ENCODE measurements around the gene BDH1. TPM values are rescaled to one million over a fixed set of nuclear protein-coding genes. Genes with fewer than 3 reads are reported as not detected.

Gene BDH1
- total and polyA plus RNA-seq, 5 experiments from 2014 or later, result 19.1 to 79.0 (median 30.9) TPM

DNA sequence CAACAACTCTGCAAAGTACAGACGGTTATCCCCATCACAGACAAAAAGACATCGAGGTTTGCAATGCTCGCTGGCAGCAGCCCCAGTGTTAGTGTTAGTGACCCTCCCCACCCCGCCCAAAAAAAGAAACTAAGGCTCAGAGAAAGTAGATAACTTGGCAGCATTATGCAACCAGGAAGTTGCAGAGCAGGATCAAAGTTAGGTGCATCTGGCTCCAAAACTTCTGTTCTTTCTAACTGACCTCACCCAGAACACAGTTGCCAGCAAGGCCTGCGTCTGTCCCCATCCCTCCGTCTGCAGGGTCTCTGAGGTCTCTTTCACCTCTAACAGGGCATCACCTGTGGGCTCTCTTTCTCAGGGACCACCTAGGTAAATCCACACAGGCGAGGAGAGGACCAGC is 51.5 kb downstream of the BDH1 start:
- POLR2A ChIA-PET, result no interaction called here
- no peak overlapping the region for H3K4me3 Mint-ChIP-seq
- H3K9me3 Mint-ChIP-seq, result no peaks in the 10 kb centered on the region
- no peak for ATAC-seq
- no peaks in the 10 kb centered on the region for H3K36me3 Mint-ChIP-seq
- no peak overlapping the region for H3K27ac Mint-ChIP-seq
- H3K4me1 Mint-ChIP-seq, result peaks cover 0 to 2% (median 0%) of the 10 kb centered on the region in 4 donors
- H3K27me3 Mint-ChIP-seq, result peaks cover 0 to 2% (median 0%) of the 10 kb centered on the region in 5 donors
- no peak for DNase-seq

DNA sequence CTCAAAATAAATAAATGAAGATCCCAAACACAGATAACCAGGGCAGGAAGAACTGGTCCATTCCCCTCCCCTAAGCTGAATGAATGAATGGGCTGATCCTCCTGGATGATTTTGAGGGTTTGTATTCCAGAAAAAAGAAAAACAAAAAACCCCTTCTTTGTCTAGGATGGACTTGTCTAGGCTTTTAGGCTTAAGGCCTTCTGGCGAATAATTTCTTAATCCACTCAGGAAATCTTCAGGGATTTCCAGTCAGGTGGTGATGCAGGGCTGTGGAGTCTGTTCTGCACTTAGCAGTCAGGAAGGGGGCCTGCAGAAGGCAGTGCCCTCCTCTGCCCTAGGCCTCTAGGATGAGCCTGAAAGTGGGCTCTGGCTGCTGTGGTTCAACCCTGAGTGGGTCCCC is 52.1 kb downstream of the BDH1 start:
- POLR2A ChIA-PET, result no interaction called here
- Mint-ChIP-seq H3K9me3 (no peaks in the 10 kb centered on the region), H3K27ac (no peak overlapping the region), H3K27me3 (peaks cover 0 to 2% (median 0%) of the 10 kb centered on the region in 5 donors), H3K4me1 (peaks cover 0 to 2% (median 0%) of the 10 kb centered on the region in 4 donors), H3K4me3 (no peak overlapping the region), H3K36me3 (no peaks in the 10 kb centered on the region)
- ATAC-seq (no peak), DNase-seq (no peak)

DNA sequence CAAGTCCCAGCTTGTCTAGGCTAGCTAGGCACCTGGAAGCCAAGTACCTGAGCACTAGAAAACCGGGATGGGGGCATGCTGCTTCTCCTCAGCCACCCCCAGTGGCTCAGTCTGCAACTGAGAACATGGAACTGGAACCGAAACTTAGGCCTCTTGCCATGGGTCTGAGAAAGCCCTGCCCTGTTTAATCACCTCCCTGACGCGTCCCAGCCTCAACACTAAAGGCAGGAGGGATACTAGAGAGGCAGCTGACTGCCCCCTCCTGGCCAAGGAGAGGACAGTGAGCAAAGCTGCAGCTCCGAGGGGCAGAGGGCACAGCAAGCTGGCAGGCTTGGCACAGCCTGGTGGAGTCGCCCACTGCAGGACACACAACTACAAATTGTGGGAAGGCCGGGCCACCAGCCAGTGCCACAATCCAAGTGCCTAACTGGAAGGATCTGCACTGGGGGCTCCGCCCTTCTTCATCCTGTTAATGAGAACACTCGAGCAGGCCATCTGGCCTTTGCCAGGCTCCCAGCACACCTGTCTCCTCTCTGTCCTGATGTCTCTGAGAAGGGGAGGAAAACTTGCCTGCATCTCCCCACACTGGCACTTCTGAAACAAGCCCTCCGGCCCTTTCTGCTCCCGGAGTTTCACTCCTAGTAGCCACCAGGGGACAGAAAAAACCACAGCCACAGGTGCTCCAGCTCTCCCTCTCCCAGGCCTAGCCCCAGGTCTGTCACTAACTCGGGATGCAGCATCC is 53.7 kb downstream of the BDH1 start:
- Mint-ChIP-seq H3K4me1 (no peaks in the 10 kb centered on the region), H3K27me3 (peaks cover 0 to 6% (median 0%) of the 10 kb centered on the region in 5 donors), H3K4me3 (no peak overlapping the region), H3K9me3 (peaks cover 0 to 5% (median 0%) of the 10 kb centered on the region in 9 donors), H3K27ac (peak overlapping the region in 1 of 10 donors; percentile 62), H3K36me3 (no peaks in the 10 kb centered on the region)
- ATAC-seq (no peak), DNase-seq (peak in 3 of 10 donors; percentile 11 to 36 (median 35))
- POLR2A ChIA-PET, result no interaction called here

DNA sequence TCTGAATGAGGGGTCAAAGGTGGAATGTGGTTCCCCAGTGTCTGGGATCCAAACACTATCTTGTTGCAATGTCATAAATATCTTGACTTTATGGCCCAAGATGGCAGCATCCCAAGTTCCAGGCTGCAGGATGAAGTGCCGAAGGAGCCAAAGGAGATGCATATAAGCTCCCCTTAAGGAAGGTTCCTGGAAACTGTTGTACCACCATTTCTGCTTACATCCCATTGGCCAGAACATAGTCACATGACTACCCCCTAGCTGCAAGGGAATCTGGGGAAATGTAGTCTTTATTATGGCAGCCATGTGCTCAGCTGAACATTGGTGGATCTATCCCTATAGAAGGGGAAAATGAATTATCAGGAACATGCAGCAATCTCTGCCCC is 54.3 kb downstream of the BDH1 start:
- Mint-ChIP-seq H3K4me3 (no peak overlapping the region), H3K27me3 (peaks cover 0 to 12% (median 0%) of the 10 kb centered on the region in 5 donors), H3K4me1 (no peaks in the 10 kb centered on the region), H3K9me3 (peaks cover 0 to 5% (median 0%) of the 10 kb centered on the region in 9 donors), H3K27ac (no peak overlapping the region), H3K36me3 (no peaks in the 10 kb centered on the region)
- ATAC-seq (no peak), DNase-seq (no peak)
- POLR2A ChIA-PET, result no interaction called here

DNA sequence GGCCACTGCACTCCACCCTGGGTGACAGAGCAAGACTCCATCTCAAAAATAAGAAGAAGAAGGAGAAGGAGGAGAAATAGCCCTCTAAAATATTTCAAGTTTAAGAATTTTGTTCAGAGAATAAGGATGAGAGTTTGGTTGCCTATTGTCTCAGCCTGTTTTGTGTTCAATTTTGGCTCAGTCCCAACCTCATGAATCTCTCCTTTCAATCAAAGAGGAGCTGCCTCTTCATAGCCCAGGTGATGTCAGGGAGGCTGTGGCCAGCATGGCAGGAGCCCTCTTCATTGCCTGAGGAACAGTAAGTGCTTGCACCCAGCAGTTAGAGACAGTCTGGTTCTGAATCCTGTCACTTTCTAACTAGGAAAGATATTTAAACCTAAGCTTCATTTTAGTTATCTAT is 55.0 kb downstream of the BDH1 start:
- peaks cover 0 to 13% (median 0%) of the 10 kb centered on the region in 5 donors for H3K27me3 Mint-ChIP-seq
- no peak for DNase-seq
- peaks cover 0 to 5% (median 0%) of the 10 kb centered on the region in 9 donors for H3K9me3 Mint-ChIP-seq
- no peak for ATAC-seq
- H3K4me1 Mint-ChIP-seq, result no peaks in the 10 kb centered on the region
- no peak overlapping the region for H3K4me3 Mint-ChIP-seq
- H3K36me3 Mint-ChIP-seq, result no peaks in the 10 kb centered on the region
- POLR2A ChIA-PET, result no interaction called here
- no peak overlapping the region for H3K27ac Mint-ChIP-seq

DNA sequence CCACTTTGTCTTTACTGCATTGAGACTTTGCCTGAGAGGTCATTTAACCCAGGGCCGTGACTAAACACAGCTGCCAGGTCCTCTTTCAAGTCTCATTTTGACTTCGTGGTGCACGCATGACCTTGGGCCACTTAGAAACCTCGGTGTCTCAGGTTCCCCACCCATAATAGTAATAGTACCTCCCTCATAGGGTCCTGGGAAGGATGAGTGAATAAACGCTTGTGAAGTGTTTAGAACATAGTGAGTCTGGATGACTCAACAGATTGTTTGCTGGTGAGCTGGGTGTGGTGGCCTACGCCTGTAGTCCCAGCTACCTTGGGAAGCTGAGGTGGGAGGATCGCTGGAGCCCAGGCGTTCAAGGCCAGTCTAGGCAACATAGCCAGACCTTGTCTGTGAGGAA is 56.3 kb downstream of the BDH1 start:
- Mint-ChIP-seq H3K4me3 (no peak overlapping the region), H3K27ac (peak overlapping the region in 1 of 10 donors; percentile 57), H3K36me3 (no peaks in the 10 kb centered on the region), H3K9me3 (peaks cover 0 to 5% (median 0%) of the 10 kb centered on the region in 9 donors), H3K27me3 (peaks cover 0 to 17% (median 1%) of the 10 kb centered on the region in 5 donors), H3K4me1 (no peaks in the 10 kb centered on the region)
- ATAC-seq, result no peak
- POLR2A ChIA-PET, result no interaction called here
- DNase-seq, result no peak

DNA sequence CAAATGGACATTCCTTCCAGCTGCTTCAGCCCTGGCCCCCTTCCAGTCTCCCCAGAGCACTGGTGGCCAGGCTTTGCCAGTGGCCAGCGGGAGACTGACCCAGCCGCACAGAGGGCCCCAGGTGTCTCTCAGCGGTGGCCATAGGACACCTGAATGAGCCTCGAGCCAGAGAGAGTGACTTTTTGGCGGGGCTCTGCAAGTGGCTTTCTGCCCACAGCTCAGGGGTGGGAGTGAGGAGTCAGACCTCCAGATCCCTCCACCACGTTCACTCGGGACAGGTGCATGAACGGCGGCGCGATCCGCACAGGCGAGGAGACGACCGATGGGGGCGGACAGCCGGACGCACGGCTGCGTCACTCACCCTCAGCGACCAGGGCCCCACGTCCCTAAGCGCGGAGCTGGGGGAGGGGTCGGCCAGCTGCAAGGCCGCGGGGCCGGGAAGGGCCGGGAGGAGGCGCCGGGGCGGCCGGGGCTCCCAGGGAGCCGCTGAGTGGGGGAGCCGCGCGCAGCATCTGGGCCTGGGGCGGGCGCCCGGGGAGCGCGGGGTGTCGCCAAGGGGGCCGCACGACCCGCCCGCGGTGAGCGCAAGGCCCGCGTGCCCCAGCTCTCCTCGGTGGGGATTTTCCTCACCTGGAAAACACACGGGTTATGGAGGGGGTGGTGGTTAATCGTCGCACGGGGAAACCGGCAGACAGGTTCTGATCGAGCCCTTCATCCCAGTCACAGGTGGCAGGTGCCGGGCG is 57.1 kb downstream of the BDH1 start:
- no peak for DNase-seq

DNA sequence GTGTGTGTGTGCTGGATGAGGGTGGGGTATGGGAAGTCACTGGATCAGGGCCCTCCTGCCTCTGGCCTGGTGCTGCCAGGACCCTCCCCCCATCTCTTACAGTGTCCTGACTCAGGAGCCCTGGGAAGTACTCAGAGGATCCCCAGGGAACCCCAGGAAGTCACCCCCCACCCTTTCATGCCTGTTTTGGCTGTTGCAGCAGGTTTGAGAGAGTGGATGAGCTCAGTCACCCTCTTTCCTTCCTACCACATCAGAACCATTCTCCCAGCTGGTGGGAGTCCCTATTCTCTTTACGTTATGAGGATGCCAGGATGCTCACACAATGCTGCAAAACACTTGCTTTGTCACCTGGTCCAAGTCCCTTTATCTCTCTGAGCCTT is 59.0 kb downstream of the BDH1 start:
- Mint-ChIP-seq H3K27ac (no peak overlapping the region), H3K9me3 (peaks cover 0 to 5% (median 0%) of the 10 kb centered on the region in 9 donors), H3K27me3 (peaks cover 0 to 19% (median 2%) of the 10 kb centered on the region in 5 donors), H3K4me1 (no peaks in the 10 kb centered on the region), H3K4me3 (no peak overlapping the region), H3K36me3 (no peaks in the 10 kb centered on the region)
- POLR2A ChIA-PET, result no interaction called here
- no peak for DNase-seq
- ATAC-seq, result no peak

More for the DNA sequence above, 57.1 kb downstream of the BDH1 start:
- Mint-ChIP-seq H3K4me3 (no peak overlapping the region), H3K4me1 (no peaks in the 10 kb centered on the region), H3K9me3 (peaks cover 0 to 5% (median 0%) of the 10 kb centered on the region in 9 donors), H3K36me3 (no peaks in the 10 kb centered on the region), H3K27me3 (peaks cover 0 to 19% (median 2%) of the 10 kb centered on the region in 5 donors), H3K27ac (no peak overlapping the region)
- POLR2A ChIA-PET, result no interaction called here
- no peak for ATAC-seq

DNA sequence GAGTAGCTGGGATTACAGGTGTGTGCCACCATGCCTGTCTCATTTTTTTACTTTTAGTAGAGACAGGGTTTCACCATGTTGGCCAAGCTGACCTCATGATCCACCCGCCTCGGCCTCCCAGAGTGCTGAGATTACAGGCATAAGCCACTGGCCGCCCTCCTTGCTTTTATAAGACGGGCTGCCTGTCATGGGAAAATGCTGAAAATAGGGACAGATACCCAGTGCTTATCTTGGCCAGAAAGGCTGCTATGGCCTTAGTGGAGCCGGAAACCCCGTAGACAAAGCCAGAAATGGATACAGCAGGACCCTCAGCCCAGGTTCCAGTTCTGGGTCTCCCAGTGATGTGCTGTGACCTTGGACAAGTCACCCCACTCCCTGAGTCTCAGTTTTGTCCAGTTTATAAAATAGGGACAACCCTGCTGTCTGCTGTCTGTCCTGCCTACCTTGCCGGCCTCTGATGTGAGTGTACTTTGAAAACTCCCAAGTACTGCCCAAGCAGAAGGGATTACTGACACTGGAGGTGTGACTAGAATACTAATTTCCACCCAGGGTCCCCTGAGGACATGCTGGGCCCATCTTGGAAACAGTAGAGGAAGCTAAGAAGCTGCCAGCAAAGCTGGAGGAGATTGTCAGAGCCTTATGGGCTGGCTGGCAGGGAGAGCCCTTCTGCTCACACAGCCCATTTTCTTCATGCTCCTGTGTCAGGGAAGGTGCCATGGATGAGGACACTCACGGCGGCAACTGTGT is 59.6 kb downstream of the BDH1 start:
- peaks cover 0 to 5% (median 0%) of the 10 kb centered on the region in 9 donors for H3K9me3 Mint-ChIP-seq
- POLR2A ChIA-PET, result interaction anchor here (0.6 kb wide), 1 partner anchor 176 kb away, joined by 7 read pairs; no protein-coding TSS in a partner anchor
- ATAC-seq (no peak), DNase-seq (no peak)
- peak overlapping the region in 1 of 10 donors; percentile 13 for H3K27ac Mint-ChIP-seq
- peaks cover 0 to 19% (median 2%) of the 10 kb centered on the region in 5 donors for H3K27me3 Mint-ChIP-seq
- H3K36me3 Mint-ChIP-seq, result no peaks in the 10 kb centered on the region
- H3K4me1 Mint-ChIP-seq, result no peaks in the 10 kb centered on the region
- no peak overlapping the region for H3K4me3 Mint-ChIP-seq

DNA sequence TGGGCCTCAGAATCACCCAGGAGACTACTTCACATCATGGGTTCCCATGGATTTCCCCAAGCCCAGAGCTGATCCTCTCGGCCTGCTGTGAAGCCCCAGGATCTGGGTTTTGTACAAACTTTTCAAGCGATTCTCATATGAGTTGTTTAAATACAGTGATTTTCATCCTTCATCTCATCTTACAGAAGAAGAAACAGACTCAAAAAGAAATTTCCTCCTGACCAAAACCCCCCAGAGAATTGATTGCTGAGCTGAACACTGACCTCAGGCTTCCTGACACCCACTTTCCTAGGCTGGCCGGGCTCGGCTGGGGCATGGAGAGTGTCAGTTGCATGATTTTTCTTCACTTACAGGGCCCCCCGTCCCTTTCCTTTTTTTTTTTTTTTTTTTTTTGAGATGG is 60.3 kb downstream of the BDH1 start:
- Mint-ChIP-seq H3K4me3 (no peak overlapping the region), H3K36me3 (no peaks in the 10 kb centered on the region), H3K9me3 (peaks cover 0 to 5% (median 0%) of the 10 kb centered on the region in 9 donors), H3K4me1 (no peaks in the 10 kb centered on the region), H3K27me3 (peaks cover 0 to 19% (median 2%) of the 10 kb centered on the region in 5 donors), H3K27ac (no peak overlapping the region)
- ATAC-seq (no peak), DNase-seq (no peak)
- POLR2A ChIA-PET, result interaction anchor here (0.6 kb wide), 1 partner anchor 177 kb away, joined by 7 read pairs; no protein-coding TSS in a partner anchor

DNA sequence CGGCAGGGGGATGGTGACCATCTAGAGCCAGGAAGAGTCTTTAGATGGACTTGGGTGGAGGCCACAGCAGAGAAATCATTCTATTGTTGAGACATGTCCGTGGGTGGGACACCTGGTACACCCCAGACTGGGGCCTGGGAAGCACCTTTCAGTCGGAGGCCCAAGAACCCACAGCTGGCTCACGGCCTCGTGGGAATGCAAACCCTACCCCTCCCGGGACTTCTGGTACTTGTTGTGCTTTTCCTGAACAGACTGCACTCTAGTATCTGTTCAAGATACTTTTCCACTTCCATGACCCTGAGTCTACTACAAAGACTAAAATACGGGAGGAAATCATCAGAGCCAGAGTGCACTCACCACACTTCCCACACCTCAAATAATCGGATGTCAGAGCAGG is 60.7 kb downstream of the BDH1 start:
- peaks cover 0 to 19% (median 2%) of the 10 kb centered on the region in 5 donors for H3K27me3 Mint-ChIP-seq
- no peak overlapping the region for H3K4me3 Mint-ChIP-seq
- POLR2A ChIA-PET, result no interaction called here
- H3K27ac Mint-ChIP-seq, result no peak overlapping the region
- no peaks in the 10 kb centered on the region for H3K4me1 Mint-ChIP-seq
- DNase-seq (peak in 1 of 10 donors; percentile 15), ATAC-seq (no peak)
- no peaks in the 10 kb centered on the region for H3K36me3 Mint-ChIP-seq
- peaks cover 0 to 5% (median 0%) of the 10 kb centered on the region in 9 donors for H3K9me3 Mint-ChIP-seq

DNA sequence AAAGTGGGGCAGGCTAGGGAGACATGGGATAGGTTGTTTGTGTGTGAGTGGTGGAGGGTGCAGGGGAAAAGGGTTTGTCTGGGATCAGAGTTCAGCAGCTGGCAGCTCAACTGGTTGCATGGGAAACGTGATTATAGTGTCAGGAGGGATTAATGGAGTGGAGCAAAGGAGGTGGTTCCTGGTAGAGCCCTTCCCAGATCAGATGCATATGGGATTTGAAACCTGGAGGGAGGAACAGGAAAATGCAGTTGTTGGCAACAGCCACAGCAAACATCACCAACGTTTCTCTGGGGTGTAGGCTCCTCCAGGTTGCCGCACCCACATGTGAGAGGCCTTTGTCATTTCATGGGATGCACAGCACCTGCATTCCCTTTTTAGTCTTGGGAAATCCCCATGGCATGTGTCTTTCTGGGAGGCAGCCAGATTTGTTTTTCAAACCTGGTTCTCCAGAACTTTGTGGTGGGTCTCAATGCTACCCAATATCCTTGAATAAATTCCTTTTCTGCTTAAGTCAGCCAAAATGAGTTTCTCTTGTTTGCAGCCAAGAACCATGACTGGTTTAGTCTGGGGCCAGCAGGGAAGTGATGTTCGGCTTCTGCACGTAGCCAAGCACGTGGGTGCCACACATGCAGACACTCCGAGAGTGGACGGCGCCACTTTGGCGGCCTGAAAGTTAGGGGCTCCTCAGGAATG is 61.3 kb downstream of the BDH1 start:
- no peak for ATAC-seq
- no peaks in the 10 kb centered on the region for H3K36me3 Mint-ChIP-seq

More for the DNA sequence above, 61.3 kb downstream of the BDH1 start:
- H3K27ac Mint-ChIP-seq, result peak overlapping the region in 1 of 10 donors; percentile 34
- peaks cover 0 to 5% (median 0%) of the 10 kb centered on the region in 9 donors for H3K9me3 Mint-ChIP-seq
- no peaks in the 10 kb centered on the region for H3K4me1 Mint-ChIP-seq
- peaks cover 0 to 19% (median 0%) of the 10 kb centered on the region in 5 donors for H3K27me3 Mint-ChIP-seq
- no peak overlapping the region for H3K4me3 Mint-ChIP-seq
- POLR2A ChIA-PET, result no interaction called here
- DNase-seq, result no peak
